Measurements from ENCODE around the gene AMFR.

Gene AMFR

GRCh38 chr16:56363181-56363716 lies 62.1 kb downstream of the AMFR start:
- TF ChIP-seq JUND (IDR thresholded peaks at IDR 0.05; ENCODE audit: low read depth): no peak
- in situ Hi-C loops (cut with HindIII; ENCODE audit: low pct_unique_long_range_greater_than_20kb, low sequenced_read_pairs): no loop called here
- DNase-seq (ENCODE audit: low read depth in 1 of 2, low spot score in 1 of 2): no peak

GRCh38 chr16:56362706-56363105 lies 62.6 kb downstream of the AMFR start:
- no peak for DNase-seq (ENCODE audit: low read depth in 1 of 2, low spot score in 1 of 2)
- in situ Hi-C loops (cut with HindIII; ENCODE audit: low pct_unique_long_range_greater_than_20kb, low sequenced_read_pairs): no loop called here
- no peak for TF ChIP-seq JUND (IDR thresholded peaks at IDR 0.05; ENCODE audit: low read depth)

GRCh38 chr16:56362057-56362655 lies 63.2 kb downstream of the AMFR start:
- TF ChIP-seq JUND (IDR thresholded peaks at IDR 0.05; ENCODE audit: low read depth): no peak
- in situ Hi-C loops (cut with HindIII; ENCODE audit: low pct_unique_long_range_greater_than_20kb, low sequenced_read_pairs): no loop called here
- DNase-seq (ENCODE audit: low read depth in 1 of 2, low spot score in 1 of 2): no peak

- in situ Hi-C loops (cut with HindIII; ENCODE audit: low pct_unique_long_range_greater_than_20kb, low sequenced_read_pairs): no loop called here
- DNase-seq (ENCODE audit: low read depth in 1 of 2, low spot score in 1 of 2): no peak
- no peak for TF ChIP-seq JUND (IDR thresholded peaks at IDR 0.05; ENCODE audit: low read depth)
These were observed 65.0 kb downstream of the AMFR start for GRCh38 chr16:56360117-56361008.

- TF ChIP-seq JUND (IDR thresholded peaks at IDR 0.05; ENCODE audit: low read depth): no peak
- in situ Hi-C loops (cut with HindIII; ENCODE audit: low pct_unique_long_range_greater_than_20kb, low sequenced_read_pairs): no loop called here
- no peak for DNase-seq (ENCODE audit: low read depth in 1 of 2, low spot score in 1 of 2)
These were observed 67.5 kb downstream of the AMFR start for GRCh38 chr16:56357765-56358322.

- DNase-seq (ENCODE audit: low read depth in 1 of 2, low spot score in 1 of 2): no peak
- TF ChIP-seq JUND (IDR thresholded peaks at IDR 0.05; ENCODE audit: low read depth): no peak
- in situ Hi-C loops (cut with HindIII; ENCODE audit: low pct_unique_long_range_greater_than_20kb, low sequenced_read_pairs): no loop called here
These were observed 68.0 kb downstream of the AMFR start for GRCh38 chr16:56357241-56357764.

- in situ Hi-C loops (cut with HindIII; ENCODE audit: low pct_unique_long_range_greater_than_20kb, low sequenced_read_pairs): no loop called here
- peak; percentile 82 to 87 for DNase-seq (ENCODE audit: low read depth in 1 of 2, low spot score in 1 of 2)
- TF ChIP-seq JUND (IDR thresholded peaks at IDR 0.05; ENCODE audit: low read depth): no peak
These were observed 68.8 kb downstream of the AMFR start for GRCh38 chr16:56356276-56357240.

- no peak for DNase-seq (ENCODE audit: low read depth in 1 of 2, low spot score in 1 of 2)
- in situ Hi-C loops (cut with HindIII; ENCODE audit: low pct_unique_long_range_greater_than_20kb, low sequenced_read_pairs): no loop called here
- no peak for TF ChIP-seq JUND (IDR thresholded peaks at IDR 0.05; ENCODE audit: low read depth)
These were observed 69.5 kb downstream of the AMFR start for GRCh38 chr16:56355786-56356275.

GRCh38 chr16:56355221-56355620 lies 70.1 kb downstream of the AMFR start:
- no peak for TF ChIP-seq JUND (IDR thresholded peaks at IDR 0.05; ENCODE audit: low read depth)
- no peak for DNase-seq (ENCODE audit: low read depth in 1 of 2, low spot score in 1 of 2)
- in situ Hi-C loops (cut with HindIII; ENCODE audit: low pct_unique_long_range_greater_than_20kb, low sequenced_read_pairs): no loop called here

GRCh38 chr16:56354746-56355145 lies 70.6 kb downstream of the AMFR start:
- no peak for DNase-seq (ENCODE audit: low read depth in 1 of 2, low spot score in 1 of 2)
- in situ Hi-C loops (cut with HindIII; ENCODE audit: low pct_unique_long_range_greater_than_20kb, low sequenced_read_pairs): no loop called here
- TF ChIP-seq JUND (IDR thresholded peaks at IDR 0.05; ENCODE audit: low read depth): no peak

- in situ Hi-C loops (cut with HindIII; ENCODE audit: low pct_unique_long_range_greater_than_20kb, low sequenced_read_pairs): no loop called here
- no peak for DNase-seq (ENCODE audit: low read depth in 1 of 2, low spot score in 1 of 2)
- TF ChIP-seq JUND (IDR thresholded peaks at IDR 0.05; ENCODE audit: low read depth): no peak
These were observed 71.3 kb downstream of the AMFR start for GRCh38 chr16:56354016-56354415.

All from T47D (cell line).